RWPE1 (cell line): ENCODE results near the gene KDM5A.
"Not testable (repeated sequence)": the region's sequence is repeated elsewhere in the genome, so short reads cannot be mapped to it uniquely, and the experiment has no call there.

Experiments
- CTCF ChIA-PET: fragments of 350-600 bp; sonication (Branson Sonifier 250); formaldehyde crosslinking; extraction: SDS; loops from one replicate; lab custom pipeline; 2021; lab: Yijun Ruan, JAX
- POLR2A ChIA-PET: fragments of 400-600 bp; formaldehyde crosslinking; extraction: SDS; loops from one replicate; lab custom pipeline; 2020; ENCODE audit warnings: antibody characterized with exemption; ENCODE audit not compliant: low non-redundant PET; lab: Yijun Ruan, JAX
- DNase-seq: peaks from one replicate; pipeline ENCODE4 v3.0.0; 2012; ENCODE audit warnings: low spot score
- H3K27ac ChIP-seq: fragments of 450-650 bp; 2 replicates; pipeline ENCODE4 v1.5.1; 2017
- TF ChIP-seq, protein P1 (sequence below): fragments of 450-650 bp; conservative IDR thresholded peaks from 2 replicates; pipeline ENCODE4 v1.5.1; 2017; ENCODE audit warnings: low read depth, mild to moderate bottlenecking

The KDM5A gene

DNA sequence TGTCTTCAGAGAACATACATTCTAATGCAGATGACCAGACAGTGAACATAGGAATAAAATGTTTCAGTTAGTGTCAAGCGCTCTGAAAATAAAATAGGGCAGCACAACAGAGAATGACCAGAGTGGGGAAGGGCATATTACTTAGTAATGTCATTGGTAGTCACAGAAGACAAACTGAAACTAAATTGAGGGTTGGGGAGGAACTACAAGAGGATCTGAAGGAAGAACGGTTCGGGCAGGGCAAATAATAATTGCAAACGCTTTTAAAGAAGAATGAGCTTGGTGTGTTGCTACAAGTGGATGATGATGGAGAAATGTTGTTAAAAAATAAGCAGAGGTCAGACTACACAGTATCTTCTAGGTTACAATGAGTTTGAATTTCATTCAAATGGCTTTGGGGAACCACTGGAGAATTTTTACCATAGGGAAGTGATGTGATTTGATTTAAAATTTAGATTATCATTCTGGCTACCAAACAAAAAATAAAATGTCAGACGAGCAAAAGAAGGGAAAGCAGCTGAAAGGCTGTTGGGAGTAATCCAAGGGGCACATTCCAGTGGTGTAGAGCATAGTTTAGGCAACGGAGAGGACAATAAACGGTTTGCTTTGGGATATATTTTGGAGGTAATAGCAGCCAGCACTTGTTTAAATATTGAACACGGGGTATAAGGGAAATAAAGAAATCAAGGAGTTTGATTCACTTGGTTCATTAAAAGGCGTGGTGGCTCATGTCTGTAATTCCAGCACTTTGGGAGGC, 70.2 kb downstream of the KDM5A start:
- ChIA-PET CTCF (no interaction called here), POLR2A (no interaction called here)
- H3K27ac ChIP-seq: no peak overlapping the region
- no peak for DNase-seq
- TF ChIP-seq, protein P1, sequence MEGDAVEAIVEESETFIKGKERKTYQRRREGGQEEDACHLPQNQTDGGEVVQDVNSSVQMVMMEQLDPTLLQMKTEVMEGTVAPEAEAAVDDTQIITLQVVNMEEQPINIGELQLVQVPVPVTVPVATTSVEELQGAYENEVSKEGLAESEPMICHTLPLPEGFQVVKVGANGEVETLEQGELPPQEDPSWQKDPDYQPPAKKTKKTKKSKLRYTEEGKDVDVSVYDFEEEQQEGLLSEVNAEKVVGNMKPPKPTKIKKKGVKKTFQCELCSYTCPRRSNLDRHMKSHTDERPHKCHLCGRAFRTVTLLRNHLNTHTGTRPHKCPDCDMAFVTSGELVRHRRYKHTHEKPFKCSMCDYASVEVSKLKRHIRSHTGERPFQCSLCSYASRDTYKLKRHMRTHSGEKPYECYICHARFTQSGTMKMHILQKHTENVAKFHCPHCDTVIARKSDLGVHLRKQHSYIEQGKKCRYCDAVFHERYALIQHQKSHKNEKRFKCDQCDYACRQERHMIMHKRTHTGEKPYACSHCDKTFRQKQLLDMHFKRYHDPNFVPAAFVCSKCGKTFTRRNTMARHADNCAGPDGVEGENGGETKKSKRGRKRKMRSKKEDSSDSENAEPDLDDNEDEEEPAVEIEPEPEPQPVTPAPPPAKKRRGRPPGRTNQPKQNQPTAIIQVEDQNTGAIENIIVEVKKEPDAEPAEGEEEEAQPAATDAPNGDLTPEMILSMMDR: no peak

DNA sequence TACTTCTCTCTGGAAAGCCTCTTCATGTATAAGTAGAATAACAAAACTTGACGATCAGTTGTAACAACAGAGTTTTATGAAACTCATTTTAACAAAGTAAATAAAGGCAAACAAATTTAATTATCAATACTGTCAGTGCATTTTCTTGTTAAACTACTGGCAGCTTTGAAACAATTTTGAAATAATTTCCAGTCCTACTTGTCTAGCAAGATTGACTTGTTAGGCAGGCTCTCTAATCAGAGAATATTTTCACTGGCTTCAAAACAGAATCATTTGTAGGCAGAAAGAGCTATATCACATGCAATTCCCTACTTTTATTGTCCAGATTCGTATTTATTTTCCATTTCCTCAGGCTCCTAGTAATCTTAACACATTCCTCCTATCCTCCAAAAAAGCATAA, 80.6 kb downstream of the KDM5A start:
- TF ChIP-seq, protein P1: no peak
- H3K27ac ChIP-seq: no peak overlapping the region
- POLR2A ChIA-PET: no interaction called here
- DNase-seq: no peak
- CTCF ChIA-PET: no interaction called here

DNA sequence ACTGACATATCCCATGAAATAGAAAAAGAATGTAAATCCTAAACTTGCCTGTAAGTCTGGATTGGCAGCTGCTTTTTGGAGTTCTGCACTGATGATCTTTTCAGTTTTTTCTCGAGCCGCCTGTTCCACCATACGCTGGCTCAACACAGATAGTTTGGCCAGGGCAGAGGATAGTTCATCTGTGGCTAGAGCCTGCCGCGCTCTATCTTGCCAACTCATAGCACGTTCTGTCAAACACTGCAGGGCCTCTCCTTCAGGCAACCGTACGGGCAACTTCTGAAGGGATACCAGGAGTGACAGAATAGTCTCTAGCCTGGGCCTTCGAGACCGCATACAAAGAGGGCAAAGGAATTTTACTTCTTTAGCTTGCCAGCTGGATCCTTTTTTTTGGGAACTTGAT, 81.7 kb downstream of the KDM5A start:
- DNase-seq: no peak
- CTCF ChIA-PET: no interaction called here
- POLR2A ChIA-PET: no interaction called here
- TF ChIP-seq, protein P1: no peak
- no peak overlapping the region for H3K27ac ChIP-seq

DNA sequence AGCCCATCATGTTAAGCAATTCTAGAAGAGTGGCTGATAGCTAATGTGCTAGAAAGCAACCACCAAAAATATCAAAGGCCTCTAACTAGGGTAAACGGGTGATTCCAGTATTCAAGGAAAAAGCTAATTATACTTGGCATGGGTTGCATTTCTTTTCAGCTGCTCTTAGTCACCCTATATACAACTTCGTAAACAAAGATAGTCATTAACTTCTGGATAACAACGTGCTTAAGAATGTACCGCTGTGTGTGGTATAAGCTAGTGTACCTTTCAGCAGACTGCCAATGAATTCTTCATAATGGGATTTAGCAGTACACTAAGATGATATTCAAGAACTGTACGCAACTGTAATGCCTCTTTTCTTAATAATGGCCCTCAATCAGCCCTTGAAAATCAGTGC, 84.3 kb downstream of the KDM5A start:
- peak; percentile 4 for DNase-seq
- ChIA-PET CTCF (no interaction called here), POLR2A (no interaction called here)
- TF ChIP-seq, protein P1: no peak
- no peak overlapping the region for H3K27ac ChIP-seq

DNA sequence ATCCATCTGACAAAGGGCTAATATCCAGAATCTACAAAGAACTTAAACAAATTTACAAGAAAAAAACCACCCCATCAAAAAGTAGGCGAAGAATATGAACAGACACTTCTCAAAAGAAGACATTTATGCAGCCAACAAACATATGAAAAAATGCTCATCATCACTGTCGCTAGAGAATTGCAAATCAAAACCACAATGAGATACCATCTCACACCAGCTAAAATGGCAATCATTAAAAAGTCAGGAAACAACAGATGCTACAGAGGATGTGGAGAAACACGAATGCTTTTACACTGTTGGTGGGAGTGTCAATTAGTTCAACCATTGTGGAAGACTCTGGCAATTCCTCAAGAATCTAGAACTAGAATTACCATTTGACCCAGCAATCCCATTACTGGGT, 86.4 kb downstream of the KDM5A start:
- POLR2A ChIA-PET, H3K27ac ChIP-seq, DNase-seq, CTCF ChIA-PET: not testable (repeated sequence)

DNA sequence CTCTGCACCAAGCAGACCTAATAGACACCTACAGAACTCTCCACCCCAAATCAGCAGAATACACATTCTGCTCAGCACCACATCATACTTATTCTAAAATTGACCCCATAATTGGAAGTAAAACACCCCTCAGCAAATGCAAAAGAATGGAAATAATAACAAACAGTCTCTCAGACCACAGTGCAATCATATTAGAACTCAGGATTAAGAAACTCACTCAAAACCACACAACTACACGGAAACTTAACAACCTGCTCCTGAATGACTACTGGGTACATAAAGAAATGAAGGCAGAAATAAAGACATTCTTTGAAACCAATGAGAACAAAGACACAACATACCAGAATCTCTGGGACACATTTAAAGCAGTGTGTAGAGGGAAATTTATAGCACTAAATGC, 89.0 kb downstream of the KDM5A start:
- DNase-seq, POLR2A ChIA-PET, H3K27ac ChIP-seq, CTCF ChIA-PET: not testable (repeated sequence)

DNA sequence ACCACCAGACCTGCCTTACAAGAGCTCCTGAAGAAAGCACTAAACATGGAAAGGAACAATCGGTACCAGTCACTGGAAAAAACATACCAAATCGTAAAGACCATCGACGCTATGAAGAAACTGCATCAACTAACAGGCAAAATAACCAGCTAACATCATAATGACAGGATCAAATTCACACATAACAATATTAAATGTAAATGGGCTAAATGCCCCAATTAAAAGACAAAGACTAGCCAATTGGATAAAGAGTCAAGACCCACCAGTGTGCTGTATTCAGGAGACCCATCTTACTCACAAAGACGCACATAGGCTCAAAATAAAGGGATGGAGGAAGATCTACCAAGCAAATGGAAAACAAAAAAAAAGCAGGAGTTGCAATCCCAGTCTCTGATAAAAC, 89.6 kb downstream of the KDM5A start:
- POLR2A ChIA-PET, CTCF ChIA-PET, DNase-seq, H3K27ac ChIP-seq: not testable (repeated sequence)

DNA sequence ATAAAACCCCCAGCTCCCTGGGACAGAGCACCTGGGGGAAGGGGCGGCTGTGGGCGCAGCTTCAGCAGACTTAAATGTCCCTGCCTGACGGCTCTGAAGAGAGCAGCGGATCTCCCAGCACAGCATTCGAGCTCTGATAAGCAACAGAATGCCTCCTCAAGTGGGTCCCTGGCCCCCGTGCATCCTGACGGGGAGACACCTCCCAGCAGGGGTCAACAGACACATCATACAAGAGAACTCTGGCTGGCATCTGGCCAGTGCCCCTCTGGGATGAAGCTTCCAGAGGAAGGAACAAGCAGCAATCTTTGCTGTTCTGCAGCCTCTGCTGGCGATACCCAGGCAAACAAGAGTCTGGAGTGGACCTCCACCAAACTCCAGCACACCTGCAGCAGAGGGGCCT, 91.1 kb downstream of the KDM5A start:
- CTCF ChIA-PET, DNase-seq, H3K27ac ChIP-seq, POLR2A ChIA-PET: not testable (repeated sequence)

DNA sequence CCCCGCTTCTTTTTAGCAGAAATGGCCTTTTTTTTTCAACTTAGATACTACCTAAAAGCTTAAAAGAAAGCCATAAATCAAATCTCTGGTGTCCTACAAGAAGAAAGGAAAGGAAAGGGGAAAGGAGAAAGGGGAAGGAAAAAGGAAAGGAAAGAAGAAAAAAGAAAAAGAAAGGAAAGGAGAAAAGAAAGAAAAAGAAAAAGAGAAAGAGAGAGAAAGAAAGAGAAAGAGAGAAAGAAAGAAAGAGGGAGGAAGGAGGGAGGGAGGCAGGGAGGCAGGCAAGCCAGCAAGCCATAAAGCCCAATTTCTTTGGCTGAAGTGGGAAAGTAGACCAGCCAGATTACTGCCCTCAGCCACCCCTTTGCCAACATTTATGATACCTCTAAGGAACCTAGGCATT, 94.0 kb downstream of the KDM5A start:
- ChIA-PET CTCF (no interaction called here), POLR2A (no interaction called here)
- no peak overlapping the region for H3K27ac ChIP-seq
- TF ChIP-seq, protein P1: no peak
- no peak for DNase-seq
